ENCODE measurements around the gene SLC17A1. TPM values are rescaled to one million over a fixed set of nuclear protein-coding genes. Genes with fewer than 3 reads are reported as not detected.

SLC17A1 gene
- total and polyA plus RNA-seq, 4 donors: 3.9 to 25.8 (median 11.4) TPM

GRCh38 chr6:25872814-25873213 is 41.0 kb upstream of the SLC17A1 start:
- no peaks in the 10 kb centered on the region for H3K36me3 ChIP-seq (ENCODE audit: control insufficient read depth in 4 of 4, insufficient read depth in 3 of 4, low read depth in 1 of 4, low read length in 3 of 4)
- no peak for DNase-seq (ENCODE audit: low spot score)
- WGBS: 90% methylated on average over 1 of the region's 1 CpG

GRCh38 chr6:25869840-25870239 is 38.0 kb upstream of the SLC17A1 start:
- Histone ChIP-seq H3K36me3 (ENCODE audit: control insufficient read depth in 4 of 4, insufficient read depth in 3 of 4, low read depth in 1 of 4, low read length in 3 of 4) (no peaks in the 10 kb centered on the region), H3K9ac (ENCODE audit: low read depth in 1 of 2, low read length in 2 of 2) (no peak overlapping the region), H3K9me3 (ENCODE audit: control insufficient read depth in 4 of 4, low read length in 3 of 4) (no peaks in the 10 kb centered on the region), H3K4me1 (ENCODE audit: control insufficient read depth in 4 of 4, insufficient read depth in 4 of 4, low read length in 3 of 4) (peaks cover under 1 to 24% (median 14%) of the 10 kb centered on the region in 4 donors), H3K27ac (ENCODE audit: low read depth in 1 of 2, low read length in 2 of 2) (no peak overlapping the region), H3K27me3 (ENCODE audit: control insufficient read depth in 4 of 4, insufficient read depth in 4 of 4, low read length in 3 of 4) (no peaks in the 10 kb centered on the region), H3K4me3 (ENCODE audit: low read depth in 1 of 3, low read length in 3 of 3) (no peak overlapping the region)
- DNase-seq (ENCODE audit: low spot score): no peak
- WGBS: 92% methylated on average over 1 of the region's 1 CpG
- no peak for TF ChIP-seq RXRA (IDR thresholded peaks at IDR 0.05)
- TF ChIP-seq FOXA1 (IDR thresholded peaks at IDR 0.05): no peak
- TF ChIP-seq EGR1 (IDR thresholded peaks at IDR 0.05; ENCODE audit: low read depth in 2 of 2): no peak
- TF ChIP-seq TAF1 (conservative IDR thresholded peaks at IDR 0.05): no peak
- TF ChIP-seq SP1 (IDR thresholded peaks at IDR 0.05): no peak

More at GRCh38 chr6:25872814-25873213, 41.0 kb upstream of the SLC17A1 start:
- no peaks in the 10 kb centered on the region for H3K27me3 ChIP-seq (ENCODE audit: control insufficient read depth in 4 of 4, insufficient read depth in 4 of 4, low read length in 3 of 4)
- H3K9me3 ChIP-seq (ENCODE audit: control insufficient read depth in 4 of 4, low read length in 3 of 4): no peaks in the 10 kb centered on the region
- H3K4me3 ChIP-seq (ENCODE audit: low read depth in 1 of 3, low read length in 3 of 3): no peak overlapping the region
- no peak overlapping the region for H3K9ac ChIP-seq (ENCODE audit: low read depth in 1 of 2, low read length in 2 of 2)
- H3K4me1 ChIP-seq (ENCODE audit: control insufficient read depth in 4 of 4, insufficient read depth in 4 of 4, low read length in 3 of 4): peaks cover 2 to 43% (median 29%) of the 10 kb centered on the region in 4 donors
- TF ChIP-seq MAX (IDR thresholded peaks at IDR 0.05) (no peak), CTCF (IDR thresholded peaks at IDR 0.05; ENCODE audit: low read depth, low read length, missing input control) (no peak), RAD21 (IDR thresholded peaks at IDR 0.05) (no peak), TAF1 (conservative IDR thresholded peaks at IDR 0.05) (no peak), HNF4G (IDR thresholded peaks at IDR 0.05) (no peak)
- H3K27ac ChIP-seq (ENCODE audit: low read depth in 1 of 2, low read length in 2 of 2): no peak overlapping the region

GRCh38 chr6:25868436-25869183 is 36.8 kb upstream of the SLC17A1 start:
- H3K4me3 ChIP-seq (ENCODE audit: low read depth in 1 of 3, low read length in 3 of 3): no peak overlapping the region
- no peak for DNase-seq (ENCODE audit: low spot score)
- H3K9me3 ChIP-seq (ENCODE audit: control insufficient read depth in 4 of 4, low read length in 3 of 4): no peaks in the 10 kb centered on the region
- no peak overlapping the region for H3K27ac ChIP-seq (ENCODE audit: low read depth in 1 of 2, low read length in 2 of 2)
- 72% methylated on average over 3 of the region's 3 CpGs for WGBS
- TF ChIP-seq NR2F2 (IDR thresholded peaks at IDR 0.05) (no peak), MAX (IDR thresholded peaks at IDR 0.05) (no peak), YY1 (IDR thresholded peaks at IDR 0.05) (no peak), RAD21 (IDR thresholded peaks at IDR 0.05) (no peak), HNF4A (conservative IDR thresholded peaks at IDR 0.05) (no peak), FOXA2 (IDR thresholded peaks at IDR 0.05) (no peak), ATF3 (IDR thresholded peaks at IDR 0.05) (no peak), JUND (IDR thresholded peaks at IDR 0.05) (no peak)
- H3K4me1 ChIP-seq (ENCODE audit: control insufficient read depth in 4 of 4, insufficient read depth in 4 of 4, low read length in 3 of 4): peaks cover 1 to 19% (median 7%) of the 10 kb centered on the region in 4 donors
- no peaks in the 10 kb centered on the region for H3K27me3 ChIP-seq (ENCODE audit: control insufficient read depth in 4 of 4, insufficient read depth in 4 of 4, low read length in 3 of 4)
- no peak overlapping the region for H3K9ac ChIP-seq (ENCODE audit: low read depth in 1 of 2, low read length in 2 of 2)
- H3K36me3 ChIP-seq (ENCODE audit: control insufficient read depth in 4 of 4, insufficient read depth in 3 of 4, low read depth in 1 of 4, low read length in 3 of 4): no peaks in the 10 kb centered on the region

All from liver (tissue), 9 donors.